Measurements from ENCODE around the gene ZCCHC9. TPM values are rescaled to one million over a fixed set of nuclear protein-coding genes. Genes with fewer than 3 reads are reported as not detected.

Gene ZCCHC9
- total RNA-seq, 1 experiment from 2014 or later: 32.2 TPM

DNA sequence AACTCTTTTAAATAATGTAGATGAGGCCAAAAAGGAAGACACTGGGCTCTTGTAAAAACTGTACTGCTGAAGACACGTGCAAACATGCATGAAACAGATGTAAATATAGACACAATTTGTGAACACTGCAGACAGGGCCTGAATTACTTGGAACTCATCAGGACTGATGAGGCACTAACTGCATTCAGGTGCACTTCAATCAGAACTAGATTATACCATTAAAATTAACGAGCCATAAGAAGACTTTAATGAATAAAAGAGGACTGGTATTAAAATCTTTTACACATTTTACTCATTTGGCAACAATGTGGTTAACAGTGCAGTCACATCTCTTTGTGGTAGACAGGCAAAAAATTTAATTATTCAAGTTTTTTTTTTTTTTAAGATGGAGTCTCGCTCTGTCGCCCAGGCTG is 13.4 kb upstream of the ZCCHC9 start:
- DNase-seq: no peak
- Histone ChIP-seq H2AFZ (ENCODE audit: low read length) (no peak overlapping the region), H3K18ac (ENCODE audit: insufficient read length, low read depth, low read length) (no peak overlapping the region), H3K56ac (ENCODE audit: insufficient read length, low read depth, low read length) (no peak overlapping the region), H3K27ac (ENCODE audit: insufficient read length, low read depth, low read length) (no peak overlapping the region), H3K23ac (ENCODE audit: insufficient read length, low read depth, low read length) (no peak overlapping the region), H2BK5ac (ENCODE audit: insufficient read length, low read length) (no peak overlapping the region), H3K79me1 (ENCODE audit: insufficient read depth, low read depth, low read length, poor library complexity, severe bottlenecking) (peaks cover 2% of the 10 kb centered on the region), H3K9ac (ENCODE audit: extremely low read depth, insufficient read length, low read length) (no peak overlapping the region), H3K4ac (ENCODE audit: low read depth, low read length) (no peak overlapping the region), H2BK15ac (ENCODE audit: low read depth, low read length) (no peak overlapping the region), H3K14ac (ENCODE audit: insufficient read depth, low read length) (no peak overlapping the region), H2BK120ac (ENCODE audit: low read depth, low read length, poor library complexity, severe bottlenecking) (no peak overlapping the region), H3K4me2 (ENCODE audit: insufficient read depth, insufficient read length, low read length) (no peak overlapping the region), H3K27me3 (ENCODE audit: insufficient read depth, low read length) (no peaks in the 10 kb centered on the region), H4K8ac (replicated peaks; ENCODE audit: insufficient read length, low read depth, low read length) (no peak overlapping the region), H3K23me2 (ENCODE audit: insufficient read length, low read depth, low read length, poor library complexity, severe bottlenecking) (no peaks in the 10 kb centered on the region), H4K5ac (ENCODE audit: insufficient read length, low read depth, low read length) (no peak overlapping the region), H2BK20ac (ENCODE audit: low read depth, low read length, poor library complexity, severe bottlenecking) (no peak overlapping the region), H4K20me1 (ENCODE audit: control insufficient read depth, insufficient read depth, insufficient read length) (no peaks in the 10 kb centered on the region), H3K9me3 (ENCODE audit: control insufficient read depth, low read depth, low read length) (peaks cover 10% of the 10 kb centered on the region), H3K79me2 (ENCODE audit: insufficient read depth, low read length) (peaks cover 16% of the 10 kb centered on the region; the same call in 1 of the 2 replicates), H4K91ac (ENCODE audit: insufficient read length, low read depth, low read length) (no peak overlapping the region), H2BK12ac (ENCODE audit: insufficient read length, low read depth, low read length) (no peak overlapping the region), H3K4me1 (ENCODE audit: insufficient read depth, low read length) (no peaks in the 10 kb centered on the region; the same call in 1 of the 2 replicates), H3T11ph (ENCODE audit: low read length) (no peak overlapping the region), H2AK5ac (ENCODE audit: insufficient read length, low read length) (no peak overlapping the region)
- Mint-ChIP-seq H3K36me3 (ENCODE audit: insufficient read depth in 1 of 3, low read depth in 3 of 3) (peaks cover 19 to 27% (median 25%) of the 10 kb centered on the region in 3 experiments), H3K27ac (no peak overlapping the region), H3K4me1 (no peaks in the 10 kb centered on the region), H3K27me3 (ENCODE audit: low read depth) (no peaks in the 10 kb centered on the region; the same call in 1 of the 2 replicates), H3K9me3 (peaks cover 19% of the 10 kb centered on the region in 2 experiments), H3K4me3 (no peak overlapping the region)
- TF ChIP-seq, protein P1, sequence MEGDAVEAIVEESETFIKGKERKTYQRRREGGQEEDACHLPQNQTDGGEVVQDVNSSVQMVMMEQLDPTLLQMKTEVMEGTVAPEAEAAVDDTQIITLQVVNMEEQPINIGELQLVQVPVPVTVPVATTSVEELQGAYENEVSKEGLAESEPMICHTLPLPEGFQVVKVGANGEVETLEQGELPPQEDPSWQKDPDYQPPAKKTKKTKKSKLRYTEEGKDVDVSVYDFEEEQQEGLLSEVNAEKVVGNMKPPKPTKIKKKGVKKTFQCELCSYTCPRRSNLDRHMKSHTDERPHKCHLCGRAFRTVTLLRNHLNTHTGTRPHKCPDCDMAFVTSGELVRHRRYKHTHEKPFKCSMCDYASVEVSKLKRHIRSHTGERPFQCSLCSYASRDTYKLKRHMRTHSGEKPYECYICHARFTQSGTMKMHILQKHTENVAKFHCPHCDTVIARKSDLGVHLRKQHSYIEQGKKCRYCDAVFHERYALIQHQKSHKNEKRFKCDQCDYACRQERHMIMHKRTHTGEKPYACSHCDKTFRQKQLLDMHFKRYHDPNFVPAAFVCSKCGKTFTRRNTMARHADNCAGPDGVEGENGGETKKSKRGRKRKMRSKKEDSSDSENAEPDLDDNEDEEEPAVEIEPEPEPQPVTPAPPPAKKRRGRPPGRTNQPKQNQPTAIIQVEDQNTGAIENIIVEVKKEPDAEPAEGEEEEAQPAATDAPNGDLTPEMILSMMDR (conservative IDR thresholded peaks at IDR 0.05): no peak
- WGBS (ENCODE audit: extremely low coverage, insufficient read length, low lambda C conversion rate): no CpG with 5 or more reads among the region's 4 CpGs

Data from H9 (cell line).